Thyroid gland (tissue), 4 donors: Measurements from ENCODE around the gene TBC1D24. TPM values are rescaled to one million over a fixed set of nuclear protein-coding genes. Genes with fewer than 3 reads are reported as not detected.

ENCODE experiments used
- DNase-seq, 2 donors: peaks; one replicate each; pipeline ENCODE4 v3.0.0-alpha.2; 2019
- H3K27ac ChIP-seq, 3 donors: fragments of 200-600 bp; sonication (generic); 1 replicate in 2 of 3; 2 replicates in 1 of 3; pipeline ENCODE4 v1.5.1; 2016 to 2019; ENCODE audit warnings: mild to moderate bottlenecking in 1 of 3, moderate library complexity in 1 of 3
- H3K27me3 ChIP-seq: fragments of 200-600 bp; sonication (generic); one replicate; pipeline ENCODE4 v1.5.1; 2019
- H3K36me3 ChIP-seq, 2 donors: fragments of 200-600 bp; sonication (generic); one replicate each; pipeline ENCODE4 v1.5.1; 2016 to 2019
- H3K4me1 ChIP-seq, 2 donors: fragments of 200-600 bp; sonication (generic); one replicate each; pipeline ENCODE4 v1.5.1; 2017 to 2019
- H3K4me3 ChIP-seq, 3 donors: fragments of 200-600 bp; sonication (generic); replicated peaks in 1 of 3; 1 replicate in 2 of 3; 2 replicates in 1 of 3; pipeline ENCODE4 v1.5.1; 2016; ENCODE audit warnings: mild to moderate bottlenecking in 1 of 3
- H3K9me3 ChIP-seq: fragments of 200-600 bp; sonication (generic); one replicate; pipeline ENCODE4 v1.5.1; 2017
- CTCF ChIP-seq, 6 experiments: fragments of 200-600 bp in 3 of 6; fragments of 450-650 bp in 3 of 6; sonication (generic) in 3 of 6; IDR thresholded peaks; one replicate each; pipeline ENCODE4 v1.5.1; 2016 to 2019; ENCODE audit warnings: antibody characterized with exemption in 6 of 6, mild to moderate bottlenecking in 2 of 6, inconsistent platforms in 1 of 6, moderate library complexity in 1 of 6
- POLR2A ChIP-seq, 2 donors: fragments of 450-650 bp; IDR thresholded peaks; one replicate each; pipeline ENCODE4 v1.6.1; 2017; ENCODE audit warnings: antibody characterized with exemption in 2 of 2, mild to moderate bottlenecking in 2 of 2, moderate library complexity in 1 of 2
- WGBS, 2 donors: methylation state at CpG; one replicate each; pipeline ENCODE4 v1.1.5; 2017; 5-methylcytosine and 5-hydroxymethylcytosine counted together
- intact Hi-C: fragments of 100-400 bp; cut with DNase I; formaldehyde crosslinking; loops from one replicate; pipeline ENCODE4 v1.15.1; 2023
- total RNA-seq, 4 donors: library from RNA; depleted of rRNA; stranded (reverse); fragments of >200 nt; gene quantifications; one replicate each; pipeline ENCODE4 v1.2.3, GENCODE V29; 2016

TBC1D24 gene
- total RNA-seq, 4 donors from 2014 or later, result 15.9 to 32.3 (median 21.8) TPM

GRCh38 chr16:2489581-2489980, 14.7 kb downstream of the TBC1D24 start:
- Histone ChIP-seq H3K27me3 (no peaks in the 10 kb centered on the region), H3K4me1 (peaks cover 37 to 70% of the 10 kb centered on the region in 2 donors), H3K36me3 (no peaks in the 10 kb centered on the region), H3K4me3 (no peak overlapping the region), H3K27ac (peak overlapping the region in 1 of 3 donors; percentile 61), H3K9me3 (no peaks in the 10 kb centered on the region)
- no peak for DNase-seq
- 93 to 94% methylated on average over 13 to 16 of the region's 16 CpGs for WGBS, 2 donors
- intact Hi-C loops, result no loop called here
- TF ChIP-seq CTCF (IDR thresholded peaks at IDR 0.05), result no peak
- TF ChIP-seq POLR2A (IDR thresholded peaks at IDR 0.05), result no peak

- intact Hi-C loops, result no loop called here
Observed at GRCh38 chr16:2490190-2491105, 15.5 kb downstream of the TBC1D24 start.

GRCh38 chr16:2492292-2492691, 17.4 kb downstream of the TBC1D24 start:
- H3K4me1 ChIP-seq, result peaks cover 31 to 62% of the 10 kb centered on the region in 2 donors
- no peaks in the 10 kb centered on the region for H3K27me3 ChIP-seq
- H3K4me3 ChIP-seq, result no peak overlapping the region
- no peaks in the 10 kb centered on the region for H3K9me3 ChIP-seq
- intact Hi-C loops, result no loop called here
- TF ChIP-seq CTCF (IDR thresholded peaks at IDR 0.05) (no peak), POLR2A (IDR thresholded peaks at IDR 0.05) (no peak)
- H3K27ac ChIP-seq, result peak overlapping the region in 1 of 3 donors; percentile 58
- peaks cover 0 to 10% of the 10 kb centered on the region in 2 donors for H3K36me3 ChIP-seq
- DNase-seq, result no peak
- WGBS, 2 donors, result 91 to 95% methylated on average over 13 of the region's 13 CpGs

More at GRCh38 chr16:2490190-2491105, 15.5 kb downstream of the TBC1D24 start:
- Histone ChIP-seq H3K9me3 (no peaks in the 10 kb centered on the region), H3K4me1 (peaks cover 35 to 67% of the 10 kb centered on the region in 2 donors), H3K4me3 (no peak overlapping the region), H3K36me3 (no peaks in the 10 kb centered on the region), H3K27me3 (no peaks in the 10 kb centered on the region), H3K27ac (peak overlapping the region; percentile 47 to 74 (median 61))
- WGBS, 2 donors, result 50 to 64% methylated on average over 8 to 20 of the region's 23 CpGs
- DNase-seq, result peak; percentile 74 to 77
- TF ChIP-seq CTCF (IDR thresholded peaks at IDR 0.05) (no peak), POLR2A (IDR thresholded peaks at IDR 0.05) (no peak)

GRCh38 chr16:2493605-2494004, 18.7 kb downstream of the TBC1D24 start:
- TF ChIP-seq POLR2A (IDR thresholded peaks at IDR 0.05), result no peak
- TF ChIP-seq CTCF (IDR thresholded peaks at IDR 0.05), result peak in 3 of 6 experiments; percentile 5 to 26 (median 25)
- H3K36me3 ChIP-seq, result peaks cover 0 to 10% of the 10 kb centered on the region in 2 donors
- intact Hi-C loops, result no loop called here

GRCh38 chr16:2494616-2495015, 19.7 kb downstream of the TBC1D24 start:
- Histone ChIP-seq H3K36me3 (peaks cover 0 to 10% of the 10 kb centered on the region in 2 donors), H3K4me1 (peaks cover 49 to 77% of the 10 kb centered on the region in 2 donors), H3K27ac (peak overlapping the region in 1 of 3 donors; percentile 24), H3K9me3 (no peaks in the 10 kb centered on the region), H3K4me3 (no peak overlapping the region), H3K27me3 (no peaks in the 10 kb centered on the region)
- TF ChIP-seq CTCF (IDR thresholded peaks at IDR 0.05) (no peak), POLR2A (IDR thresholded peaks at IDR 0.05) (no peak)
- intact Hi-C loops, result no loop called here
- no peak for DNase-seq
- WGBS, 2 donors, result 63 to 78% methylated on average over 5 of the region's 5 CpGs

More at GRCh38 chr16:2493605-2494004, 18.7 kb downstream of the TBC1D24 start:
- H3K27ac ChIP-seq, result peak overlapping the region; percentile 41 to 58 (median 52)
- H3K27me3 ChIP-seq, result no peaks in the 10 kb centered on the region
- WGBS, 2 donors, result 31 to 36% methylated on average over 6 of the region's 6 CpGs
- H3K9me3 ChIP-seq, result no peaks in the 10 kb centered on the region
- no peak overlapping the region for H3K4me3 ChIP-seq
- peak; percentile 70 to 73 for DNase-seq
- H3K4me1 ChIP-seq, result peaks cover 41 to 67% of the 10 kb centered on the region in 2 donors
